Neural cell (in vitro differentiated cells): ENCODE results near the gene GSC2. TPM values are rescaled to one million over a fixed set of nuclear protein-coding genes. Genes with fewer than 3 reads are reported as not detected.

Experiments used
- H2AFZ ChIP-seq: fragments of 200-600, 300-800 bp; sonication (generic), shearing (Covaris generic); 2 replicates; pipeline ENCODE4 v1.6.0; 2014; ENCODE audit warnings: low read depth, mild to moderate bottlenecking, antibody characterized with exemption, low read length, moderate library complexity
- H3F3A ChIP-seq: fragments of 200-600 bp; shearing (Covaris generic); 2 replicates; pipeline ENCODE4 v1.6.1; 2016; ENCODE audit warnings: mild to moderate bottlenecking, moderate library complexity, mixed read lengths, antibody characterized with exemption, low read length; ENCODE audit not compliant: insufficient read depth, poor library complexity, severe bottlenecking
- H3K27ac ChIP-seq: fragments of 200-600, 300-800 bp; sonication (generic), shearing (Covaris generic); 2 replicates; pipeline ENCODE4 v1.5.1; 2014; ENCODE audit warnings: mild to moderate bottlenecking, low read length, moderate library complexity
- H3K27me3 ChIP-seq: fragments of 300-800, 200-600 bp; sonication (generic), shearing (Covaris generic); 2 replicates; pipeline ENCODE4 v1.6.0; 2014; ENCODE audit warnings: mild to moderate bottlenecking, low read depth, low read length, moderate library complexity; ENCODE audit not compliant: insufficient read depth
- H3K36me3 ChIP-seq: fragments of 300-800, 200-600 bp; sonication (generic), shearing (Covaris generic); 2 replicates; pipeline ENCODE4 v1.5.1; 2014; ENCODE audit warnings: mild to moderate bottlenecking, antibody characterized with exemption, low read length, moderate library complexity; ENCODE audit not compliant: insufficient read depth
- H3K4me2 ChIP-seq: fragments of 300-800, 200-600 bp; sonication (generic), shearing (Covaris generic); 2 replicates; pipeline ENCODE4 v1.6.0; 2014; ENCODE audit warnings: mild to moderate bottlenecking, low read length
- H3K4me3 ChIP-seq: fragments of 300-800, 200-600 bp; sonication (generic), shearing (Covaris generic); 2 replicates; pipeline ENCODE4 v1.5.1; 2014; ENCODE audit warnings: mild to moderate bottlenecking, low read length, moderate library complexity
- H3K79me2 ChIP-seq: fragments of 200-600 bp; shearing (Covaris generic); replicated peaks from 2 replicates; pipeline ENCODE4 v1.6.0; 2014; ENCODE audit warnings: mild to moderate bottlenecking, low read length, moderate library complexity; ENCODE audit not compliant: insufficient read depth
- H3K9ac ChIP-seq: fragments of 300-800, 200-600 bp; sonication (generic), shearing (Covaris generic); 2 replicates; pipeline ENCODE4 v1.6.1; 2016; ENCODE audit warnings: mild to moderate bottlenecking, low read length, mixed read lengths
- H3K9me2 ChIP-seq: fragments of 200-600 bp; shearing (Covaris generic); 2 replicates; pipeline ENCODE4 v1.6.1; 2016; ENCODE audit warnings: mild to moderate bottlenecking, low read length, mixed read lengths; ENCODE audit not compliant: insufficient read depth
- H3K9me3 ChIP-seq: fragments of 200-600, 300-800 bp; sonication (generic), shearing (Covaris generic); 2 replicates; pipeline ENCODE4 v1.6.1; 2016; ENCODE audit warnings: mild to moderate bottlenecking, mixed run types, low read length, moderate library complexity, mixed read lengths
- H4K20me1 ChIP-seq: fragments of 200-600 bp; shearing (Covaris generic); 2 replicates; pipeline ENCODE4 v1.6.1; 2016; ENCODE audit warnings: mild to moderate bottlenecking, mixed run types; ENCODE audit not compliant: insufficient read depth
- EP300 ChIP-seq: fragments of 450-650 bp; conservative IDR thresholded peaks from 2 replicates; pipeline ENCODE4 v1.6.1; 2014; ENCODE audit warnings: antibody characterized with exemption, mild to moderate bottlenecking, moderate library complexity; ENCODE audit not compliant: poor library complexity, severe bottlenecking
- EZH2 ChIP-seq: fragments of 200-600, 300-800 bp; shearing (Covaris generic), sonication (generic); IDR thresholded peaks from 2 replicates; pipeline ENCODE4 v1.6.1; 2014; ENCODE audit warnings: antibody characterized with exemption, low read length, borderline replicate concordance, mild to moderate bottlenecking; ENCODE audit not compliant: insufficient read depth, poor library complexity, severe bottlenecking
- MXI1 ChIP-seq: fragments of 450-650 bp; conservative IDR thresholded peaks from 2 replicates; pipeline ENCODE4 v1.6.1; 2014; ENCODE audit warnings: antibody characterized with exemption, mild to moderate bottlenecking; ENCODE audit not compliant: poor library complexity, severe bottlenecking
- POLR2AphosphoS5 ChIP-seq: IDR thresholded peaks from 2 replicates; pipeline ENCODE4 v1.6.1; 2012
- RAD21 ChIP-seq: fragments of 450-650 bp; conservative IDR thresholded peaks from 2 replicates; pipeline ENCODE4 v1.6.1; 2014; ENCODE audit warnings: antibody characterized with exemption, mild to moderate bottlenecking, moderate library complexity
- SMC3 ChIP-seq: fragments of 450-650 bp; conservative IDR thresholded peaks from 2 replicates; pipeline ENCODE4 v1.6.1; 2014; ENCODE audit warnings: antibody characterized with exemption, mild to moderate bottlenecking, moderate library complexity; ENCODE audit not compliant: poor library complexity
- TAF1 ChIP-seq: IDR thresholded peaks from 2 replicates; pipeline ENCODE4 v1.6.1; 2012; ENCODE audit warnings: low read depth
- polyA plus RNA-seq: library from polyadenylated mRNA; depleted of rRNA; stranded (reverse); fragments of >200 nt; gene quantifications from 2 replicates; pipeline ENCODE4 v1.2.3, GENCODE V29; 2014
- TF ChIP-seq, protein P1 (sequence below): fragments of 450-650 bp; IDR thresholded peaks from 2 replicates; pipeline ENCODE4 v1.5.1; 2014; ENCODE audit warnings: antibody characterized with exemption, mild to moderate bottlenecking, moderate library complexity; ENCODE audit not compliant: poor library complexity, severe bottlenecking
- TF ChIP-seq, protein P2 (sequence below): IDR thresholded peaks from 2 replicates; pipeline ENCODE4 v1.6.1; 2012; ENCODE audit warnings: borderline replicate concordance

The GSC2 gene
- polyA plus RNA-seq, 1 donor from 2014 or later: not detected

DNA sequence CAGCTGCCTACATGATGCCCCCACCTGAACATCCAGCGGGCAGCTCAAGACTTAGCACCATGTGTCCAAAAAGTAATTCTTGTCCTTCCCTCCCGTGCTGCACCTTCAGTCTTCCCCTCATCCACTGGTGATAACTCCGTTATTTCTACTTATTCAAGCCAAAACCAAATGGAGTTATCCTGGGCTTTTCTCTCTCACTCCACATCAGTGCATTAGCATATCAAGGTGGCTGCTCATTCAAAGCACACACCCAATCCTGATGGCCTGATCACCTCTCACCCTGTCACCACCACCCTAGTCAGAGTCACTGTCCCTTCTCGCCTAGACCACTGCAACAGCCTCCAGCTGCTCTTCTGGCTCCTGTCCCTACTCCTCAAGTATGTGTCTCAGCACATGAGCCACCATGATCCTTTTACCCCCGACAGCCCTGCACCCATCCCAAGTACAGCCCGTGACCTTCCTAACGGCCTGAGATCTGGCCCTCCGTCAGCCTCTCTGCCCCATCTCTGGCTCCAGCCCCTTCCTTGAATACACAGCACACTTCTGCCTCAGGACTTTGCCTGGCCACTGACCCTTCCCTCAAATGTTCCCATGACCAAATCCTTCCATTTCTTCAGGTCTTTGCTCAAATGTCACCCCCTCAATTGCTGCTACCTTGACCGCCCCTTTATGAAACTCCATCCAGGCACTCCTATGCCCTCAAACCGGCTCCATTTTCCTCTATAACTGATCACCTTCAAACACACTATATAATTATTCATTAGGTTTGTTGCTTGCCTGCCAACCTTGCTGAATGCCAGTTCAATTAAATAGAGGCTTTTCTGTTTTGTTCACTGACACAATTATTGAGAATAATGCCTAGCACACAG, 48.1 kb upstream of the GSC2 start:
- Histone ChIP-seq H3K4me2 (no peak overlapping the region), H2AFZ (no peak overlapping the region), H3F3A (no peaks in the 10 kb centered on the region), H3K9ac (no peak overlapping the region), H3K9me2 (no peaks in the 10 kb centered on the region), H3K27me3 (no peaks in the 10 kb centered on the region), H3K4me3 (no peak overlapping the region), H3K36me3 (no peaks in the 10 kb centered on the region), H3K9me3 (no peaks in the 10 kb centered on the region), H3K79me2 (no peaks in the 10 kb centered on the region), H4K20me1 (no peaks in the 10 kb centered on the region), H3K27ac (no peak overlapping the region)
- TF ChIP-seq, protein P1, sequence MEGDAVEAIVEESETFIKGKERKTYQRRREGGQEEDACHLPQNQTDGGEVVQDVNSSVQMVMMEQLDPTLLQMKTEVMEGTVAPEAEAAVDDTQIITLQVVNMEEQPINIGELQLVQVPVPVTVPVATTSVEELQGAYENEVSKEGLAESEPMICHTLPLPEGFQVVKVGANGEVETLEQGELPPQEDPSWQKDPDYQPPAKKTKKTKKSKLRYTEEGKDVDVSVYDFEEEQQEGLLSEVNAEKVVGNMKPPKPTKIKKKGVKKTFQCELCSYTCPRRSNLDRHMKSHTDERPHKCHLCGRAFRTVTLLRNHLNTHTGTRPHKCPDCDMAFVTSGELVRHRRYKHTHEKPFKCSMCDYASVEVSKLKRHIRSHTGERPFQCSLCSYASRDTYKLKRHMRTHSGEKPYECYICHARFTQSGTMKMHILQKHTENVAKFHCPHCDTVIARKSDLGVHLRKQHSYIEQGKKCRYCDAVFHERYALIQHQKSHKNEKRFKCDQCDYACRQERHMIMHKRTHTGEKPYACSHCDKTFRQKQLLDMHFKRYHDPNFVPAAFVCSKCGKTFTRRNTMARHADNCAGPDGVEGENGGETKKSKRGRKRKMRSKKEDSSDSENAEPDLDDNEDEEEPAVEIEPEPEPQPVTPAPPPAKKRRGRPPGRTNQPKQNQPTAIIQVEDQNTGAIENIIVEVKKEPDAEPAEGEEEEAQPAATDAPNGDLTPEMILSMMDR: no peak
- no peak for TF ChIP-seq MXI1
- no peak for TF ChIP-seq EP300
- TF ChIP-seq POLR2AphosphoS5: no peak
- no peak for TF ChIP-seq TAF1
- TF ChIP-seq EZH2: no peak
- TF ChIP-seq, protein P2, sequence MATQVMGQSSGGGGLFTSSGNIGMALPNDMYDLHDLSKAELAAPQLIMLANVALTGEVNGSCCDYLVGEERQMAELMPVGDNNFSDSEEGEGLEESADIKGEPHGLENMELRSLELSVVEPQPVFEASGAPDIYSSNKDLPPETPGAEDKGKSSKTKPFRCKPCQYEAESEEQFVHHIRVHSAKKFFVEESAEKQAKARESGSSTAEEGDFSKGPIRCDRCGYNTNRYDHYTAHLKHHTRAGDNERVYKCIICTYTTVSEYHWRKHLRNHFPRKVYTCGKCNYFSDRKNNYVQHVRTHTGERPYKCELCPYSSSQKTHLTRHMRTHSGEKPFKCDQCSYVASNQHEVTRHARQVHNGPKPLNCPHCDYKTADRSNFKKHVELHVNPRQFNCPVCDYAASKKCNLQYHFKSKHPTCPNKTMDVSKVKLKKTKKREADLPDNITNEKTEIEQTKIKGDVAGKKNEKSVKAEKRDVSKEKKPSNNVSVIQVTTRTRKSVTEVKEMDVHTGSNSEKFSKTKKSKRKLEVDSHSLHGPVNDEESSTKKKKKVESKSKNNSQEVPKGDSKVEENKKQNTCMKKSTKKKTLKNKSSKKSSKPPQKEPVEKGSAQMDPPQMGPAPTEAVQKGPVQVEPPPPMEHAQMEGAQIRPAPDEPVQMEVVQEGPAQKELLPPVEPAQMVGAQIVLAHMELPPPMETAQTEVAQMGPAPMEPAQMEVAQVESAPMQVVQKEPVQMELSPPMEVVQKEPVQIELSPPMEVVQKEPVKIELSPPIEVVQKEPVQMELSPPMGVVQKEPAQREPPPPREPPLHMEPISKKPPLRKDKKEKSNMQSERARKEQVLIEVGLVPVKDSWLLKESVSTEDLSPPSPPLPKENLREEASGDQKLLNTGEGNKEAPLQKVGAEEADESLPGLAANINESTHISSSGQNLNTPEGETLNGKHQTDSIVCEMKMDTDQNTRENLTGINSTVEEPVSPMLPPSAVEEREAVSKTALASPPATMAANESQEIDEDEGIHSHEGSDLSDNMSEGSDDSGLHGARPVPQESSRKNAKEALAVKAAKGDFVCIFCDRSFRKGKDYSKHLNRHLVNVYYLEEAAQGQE: no peak
- no peak for TF ChIP-seq RAD21
- no peak for TF ChIP-seq SMC3

GRCh38 chr22:19196841-19197612, 46.9 kb upstream of the GSC2 start:
- TF ChIP-seq, protein P1: no peak
- TF ChIP-seq POLR2AphosphoS5 (no peak), EP300 (no peak), SMC3 (no peak), RAD21 (no peak), MXI1 (no peak), TAF1 (no peak), EZH2 (no peak)
- TF ChIP-seq, protein P2: no peak
- no peak overlapping the region for H3K27ac ChIP-seq
- H3K4me3 ChIP-seq: no peak overlapping the region

More at GRCh38 chr22:19196841-19197612, 46.9 kb upstream of the GSC2 start:
- Histone ChIP-seq H3K4me2 (no peak overlapping the region), H3K27me3 (no peaks in the 10 kb centered on the region), H3K79me2 (no peaks in the 10 kb centered on the region), H4K20me1 (no peaks in the 10 kb centered on the region), H3F3A (no peaks in the 10 kb centered on the region), H3K9ac (no peak overlapping the region), H2AFZ (no peak overlapping the region), H3K9me3 (no peaks in the 10 kb centered on the region), H3K9me2 (no peaks in the 10 kb centered on the region), H3K36me3 (no peaks in the 10 kb centered on the region)
